Natural killer cell (primary cell): ENCODE results near the gene IGLON5. TPM values are rescaled to one million over a fixed set of nuclear protein-coding genes. Genes with fewer than 3 reads are reported as not detected.

Experiments
- ATAC-seq, 3 donors: fragments of 150-1000 bp in 2 of 3; fragments of 200-7000 bp in 1 of 3; cut with Tn5 transposase; 1 replicate in 1 of 3; 2 replicates in 2 of 3; pipeline ENCODE4 v1.10.0; 2021; ENCODE audit warnings: mild to moderate bottlenecking in 2 of 3, moderate library complexity in 2 of 3
- DNase-seq, 2 donors: peaks; one replicate each; pipeline versions ENCODE4 v3.0.0 to v3.0.0-alpha.2; 2013 to 2021; ENCODE audit warnings: mixed read lengths in 1 of 2
- H3K27ac ChIP-seq: one replicate; pipeline ENCODE4 v1.5.1; 2013; ENCODE audit warnings: mild to moderate bottlenecking, low read length
- H3K27me3 ChIP-seq: one replicate; pipeline ENCODE4 v1.6.1; 2013; ENCODE audit warnings: low read length; ENCODE audit not compliant: control insufficient read depth, insufficient read depth
- H3K36me3 ChIP-seq: one replicate; pipeline ENCODE4 v1.6.1; 2013; ENCODE audit warnings: low read length; ENCODE audit not compliant: control insufficient read depth, insufficient read depth
- H3K4me1 ChIP-seq: one replicate; pipeline ENCODE4 v1.6.1; 2013; ENCODE audit warnings: low read length; ENCODE audit not compliant: control insufficient read depth, insufficient read depth
- H3K4me3 ChIP-seq: one replicate; pipeline ENCODE4 v1.5.1; 2013; ENCODE audit warnings: low read length
- H3K9me3 ChIP-seq: one replicate; pipeline ENCODE4 v1.6.1; 2013; ENCODE audit warnings: low read length; ENCODE audit not compliant: control insufficient read depth, insufficient read depth
- H3K27ac Mint-ChIP-seq, 2 donors: one replicate each; pipeline ENCODE4 v1.8.0; 2022; ENCODE audit warnings: mild to moderate bottlenecking in 2 of 2, mixed read lengths in 2 of 2, moderate library complexity in 1 of 2
- H3K27me3 Mint-ChIP-seq, 2 donors: one replicate each; pipeline ENCODE4 v1.8.0; 2022; ENCODE audit warnings: low read depth in 2 of 2, mixed read lengths in 2 of 2
- H3K36me3 Mint-ChIP-seq: one replicate; pipeline ENCODE4 v1.8.0; 2022; ENCODE audit warnings: mixed read lengths
- H3K4me1 Mint-ChIP-seq, 2 donors: one replicate each; pipeline ENCODE4 v1.8.0; 2022; ENCODE audit warnings: mixed read lengths in 2 of 2
- H3K4me3 Mint-ChIP-seq: one replicate; pipeline ENCODE4 v1.8.0; 2022; ENCODE audit warnings: mild to moderate bottlenecking, moderate library complexity, mixed read lengths
- H3K9me3 Mint-ChIP-seq, 2 donors: one replicate each; pipeline ENCODE4 v1.8.0; 2022; ENCODE audit warnings: mixed read lengths in 2 of 2
- WGBS: methylation state at CpG from one replicate; pipeline ENCODE4 v1.1.7; 2013; ENCODE audit warnings: missing lambda C conversion rate; ENCODE audit not compliant: insufficient coverage; 5-methylcytosine and 5-hydroxymethylcytosine counted together
- intact Hi-C: fragments of 100-400 bp; cut with micrococcal nuclease; formaldehyde crosslinking; loops from one replicate; pipeline ENCODE4 v1.14.2; 2022
- total RNA-seq, 4 donors: library from RNA; stranded (reverse); fragments of 120-200 nt in 1 of 4; gene quantifications; one replicate each; pipeline versions ENCODE4 v1.2.3 to v1.2.4, GENCODE V29; 2013 to 2022
- TF ChIP-seq, protein P1 (sequence below): fragments of 200-600 bp; IDR thresholded peaks from one replicate; pipeline ENCODE4 v1.8.0; 2022; ENCODE audit warnings: antibody characterized with exemption

Gene IGLON5
- total RNA-seq, 3 donors from 2014 or later (not counting 1 experiment from before 2014, with no cell fraction given): not detected

DNA sequence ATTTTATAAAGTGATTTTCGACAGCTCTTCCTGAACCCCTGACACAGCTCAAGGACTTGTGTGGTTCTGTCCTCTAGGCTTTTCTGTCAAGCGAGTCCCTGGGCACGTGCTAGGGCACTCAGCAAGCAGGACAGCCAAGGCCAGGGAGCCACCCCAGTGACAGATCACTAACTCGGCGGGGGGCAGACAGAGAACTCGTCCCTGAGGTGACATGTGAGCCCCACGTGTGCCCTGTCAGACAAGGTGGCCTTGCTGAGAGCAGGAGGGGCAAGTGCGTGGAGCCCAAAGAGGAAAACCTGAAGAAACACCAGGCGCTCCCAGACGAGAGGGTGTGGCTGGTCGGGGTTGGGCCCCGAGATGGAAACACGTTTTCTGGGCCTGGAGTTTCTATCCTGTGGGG, 49.8 kb downstream of the IGLON5 start:
- no peak overlapping the region for H3K27ac Mint-ChIP-seq
- intact Hi-C loops: no loop called here
- no peaks in the 10 kb centered on the region for H3K9me3 ChIP-seq
- H3K4me1 ChIP-seq: peaks cover 29% of the 10 kb centered on the region
- TF ChIP-seq, protein P1, sequence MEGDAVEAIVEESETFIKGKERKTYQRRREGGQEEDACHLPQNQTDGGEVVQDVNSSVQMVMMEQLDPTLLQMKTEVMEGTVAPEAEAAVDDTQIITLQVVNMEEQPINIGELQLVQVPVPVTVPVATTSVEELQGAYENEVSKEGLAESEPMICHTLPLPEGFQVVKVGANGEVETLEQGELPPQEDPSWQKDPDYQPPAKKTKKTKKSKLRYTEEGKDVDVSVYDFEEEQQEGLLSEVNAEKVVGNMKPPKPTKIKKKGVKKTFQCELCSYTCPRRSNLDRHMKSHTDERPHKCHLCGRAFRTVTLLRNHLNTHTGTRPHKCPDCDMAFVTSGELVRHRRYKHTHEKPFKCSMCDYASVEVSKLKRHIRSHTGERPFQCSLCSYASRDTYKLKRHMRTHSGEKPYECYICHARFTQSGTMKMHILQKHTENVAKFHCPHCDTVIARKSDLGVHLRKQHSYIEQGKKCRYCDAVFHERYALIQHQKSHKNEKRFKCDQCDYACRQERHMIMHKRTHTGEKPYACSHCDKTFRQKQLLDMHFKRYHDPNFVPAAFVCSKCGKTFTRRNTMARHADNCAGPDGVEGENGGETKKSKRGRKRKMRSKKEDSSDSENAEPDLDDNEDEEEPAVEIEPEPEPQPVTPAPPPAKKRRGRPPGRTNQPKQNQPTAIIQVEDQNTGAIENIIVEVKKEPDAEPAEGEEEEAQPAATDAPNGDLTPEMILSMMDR: no peak
- H3K4me1 Mint-ChIP-seq: peaks cover 22 to 39% of the 10 kb centered on the region in 2 donors
- H3K36me3 Mint-ChIP-seq: no peaks in the 10 kb centered on the region
- no peak overlapping the region for H3K27ac ChIP-seq
- no peak overlapping the region for H3K4me3 ChIP-seq
- no peaks in the 10 kb centered on the region for H3K27me3 Mint-ChIP-seq
- no peak for ATAC-seq
- no peaks in the 10 kb centered on the region for H3K9me3 Mint-ChIP-seq
- no peak for DNase-seq
- H3K4me3 Mint-ChIP-seq: no peak overlapping the region
- H3K27me3 ChIP-seq: no peaks in the 10 kb centered on the region
- H3K36me3 ChIP-seq: no peaks in the 10 kb centered on the region
- 95% methylated on average over 13 of the region's 13 CpGs for WGBS

DNA sequence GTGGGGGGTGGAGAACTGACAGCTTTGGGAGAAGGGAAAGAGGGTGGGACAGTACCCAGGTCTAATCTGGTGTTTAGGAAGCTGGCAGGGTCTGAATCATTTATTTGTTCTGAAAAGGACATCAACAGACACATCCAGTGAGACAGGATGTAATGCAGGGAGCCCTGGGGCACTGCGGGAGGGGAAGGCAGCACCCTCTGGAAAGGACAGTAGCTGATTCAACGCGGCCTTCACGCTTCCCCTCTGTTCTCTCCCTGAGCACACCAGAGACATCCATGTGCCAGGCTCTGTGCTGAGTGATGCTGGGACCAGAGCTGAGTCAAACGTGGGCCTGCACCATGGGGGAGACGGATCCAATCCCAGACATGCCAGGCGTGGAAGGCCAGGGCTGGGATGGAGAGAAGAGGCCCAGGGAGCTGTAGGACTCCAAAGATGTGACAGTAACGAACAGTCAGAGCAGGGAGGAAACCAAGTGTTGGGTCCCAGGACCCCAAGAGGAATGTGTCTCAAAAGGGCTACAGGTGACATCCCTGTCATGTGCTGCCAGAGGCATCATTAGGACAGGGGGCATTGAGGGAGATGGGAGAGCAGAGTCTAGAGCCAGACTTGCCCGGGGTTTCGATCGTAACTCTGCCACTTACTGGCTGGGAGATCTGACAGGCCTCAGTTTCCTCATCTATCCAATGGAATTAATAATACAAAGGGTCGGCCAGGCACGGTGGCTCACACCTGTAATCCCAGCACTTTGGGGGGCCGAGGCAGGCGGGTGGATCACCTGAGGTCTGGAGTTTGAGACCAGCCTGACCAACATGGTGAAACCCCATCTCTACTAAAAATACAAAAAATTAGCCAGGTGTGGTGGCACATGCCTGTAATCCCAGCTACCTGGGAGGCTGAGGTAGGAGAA, 53.0 kb downstream of the IGLON5 start:
- Mint-ChIP-seq H3K4me1 (peaks cover 37 to 70% of the 10 kb centered on the region in 2 donors), H3K9me3 (no peaks in the 10 kb centered on the region), H3K27ac (peak overlapping the region; percentile 48 to 70), H3K36me3 (no peaks in the 10 kb centered on the region), H3K4me3 (peak overlapping the region; percentile 70), H3K27me3 (no peaks in the 10 kb centered on the region)
- Histone ChIP-seq H3K27me3 (no peaks in the 10 kb centered on the region), H3K36me3 (no peaks in the 10 kb centered on the region), H3K9me3 (no peaks in the 10 kb centered on the region), H3K4me1 (peaks cover 59% of the 10 kb centered on the region), H3K4me3 (no peak overlapping the region), H3K27ac (no peak overlapping the region)
- TF ChIP-seq, protein P1: no peak
- DNase-seq (no peak), ATAC-seq (no peak)
- intact Hi-C loops: loop anchor here (5.0 kb wide), 1 partner anchor 232 kb away; no protein-coding TSS in a partner anchor
- 96% methylated on average over 15 of the region's 15 CpGs for WGBS

DNA sequence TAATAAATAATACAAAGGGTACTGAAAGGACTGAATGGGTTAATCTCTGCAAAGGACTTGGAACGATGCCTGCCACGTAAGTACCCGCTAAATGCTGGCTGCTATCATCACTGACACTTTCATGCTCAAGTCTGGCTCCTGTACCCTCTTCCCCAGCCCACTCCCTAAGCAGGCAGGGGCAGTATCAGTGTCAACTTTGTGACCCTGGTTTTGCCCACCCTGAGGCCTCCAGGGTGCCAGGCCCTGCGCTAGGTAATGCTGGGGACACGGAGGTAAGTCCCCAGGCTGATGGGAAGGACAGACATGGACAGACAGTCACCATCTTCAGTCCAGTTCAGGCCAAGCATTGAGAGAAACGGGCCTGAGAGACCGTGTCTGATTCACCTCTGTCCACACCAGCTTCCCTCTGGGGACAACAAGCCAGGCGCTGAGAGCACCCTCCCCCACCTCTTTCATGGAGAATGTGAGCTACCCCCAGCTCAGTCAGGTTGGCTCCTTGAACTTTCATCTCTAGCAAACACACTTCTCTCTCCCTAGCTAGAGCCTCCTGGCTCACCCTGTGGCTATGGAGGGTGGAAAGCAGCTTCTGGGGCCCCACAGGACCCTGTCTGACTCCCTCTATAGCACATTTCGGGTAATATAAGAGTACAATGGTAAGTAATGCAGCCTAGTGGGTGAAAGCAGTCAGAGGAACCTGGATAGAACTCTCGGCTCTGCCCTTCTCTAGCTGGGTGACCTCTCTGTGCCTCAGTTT, 53.9 kb downstream of the IGLON5 start:
- Histone ChIP-seq H3K4me1 (peaks cover 65% of the 10 kb centered on the region), H3K27me3 (no peaks in the 10 kb centered on the region), H3K36me3 (no peaks in the 10 kb centered on the region), H3K9me3 (no peaks in the 10 kb centered on the region), H3K27ac (peak overlapping the region; percentile 88), H3K4me3 (peak overlapping the region; percentile 95)
- no peaks in the 10 kb centered on the region for H3K27me3 Mint-ChIP-seq
- WGBS: 48% methylated on average over 10 of the region's 10 CpGs
- H3K9me3 Mint-ChIP-seq: no peaks in the 10 kb centered on the region
- H3K36me3 Mint-ChIP-seq: peaks cover 6% of the 10 kb centered on the region
- TF ChIP-seq, protein P1: no peak
- peak in 1 of 2 donors; percentile 60 for DNase-seq
- intact Hi-C loops: loop anchor here (5.0 kb wide), 1 partner anchor 233 kb away; no protein-coding TSS in a partner anchor
- ATAC-seq: no peak
- peak overlapping the region; percentile 88 to 94 for H3K27ac Mint-ChIP-seq
- peak overlapping the region; percentile 98 for H3K4me3 Mint-ChIP-seq
- H3K4me1 Mint-ChIP-seq: peaks cover 42 to 76% of the 10 kb centered on the region in 2 donors
